Caki2 (cell line): ENCODE measurements around the gene TSPYL6. TPM values are rescaled to one million over a fixed set of nuclear protein-coding genes. Genes with fewer than 3 reads are reported as not detected.

ENCODE experiments used
- DNase-seq: peaks from one replicate; pipeline ENCODE4 v3.0.0-alpha.2; 2015; ENCODE audit warnings: low read depth
- in situ Hi-C: cut with HindIII; loops from 2 replicates; pipeline ENCODE4 v1.10.0; 2016; ENCODE audit warnings: low sequenced_read_pairs, low pct_unique_long_range_greater_than_20kb, mixed read lengths
- total RNA-seq: library from RNA; depleted of rRNA; stranded (reverse); fragments of >200 nt; shearing (Covaris generic); gene quantifications from 2 replicates; pipeline ENCODE4 v1.2.3, GENCODE V29; 2014; ENCODE audit warnings: low replicate concordance

Gene TSPYL6
- total RNA-seq, 1 experiment from 2014 or later = not detected

GRCh38 chr2:54260241-54260595 is 4.2 kb upstream of the TSPYL6 start:
- no peak for DNase-seq
- in situ Hi-C loops = no loop called here

- no peak for DNase-seq
- in situ Hi-C loops = no loop called here
These were observed 3.6 kb upstream of the TSPYL6 start for GRCh38 chr2:54259413-54260240.

GRCh38 chr2:54258166-54258565 is 2.1 kb upstream of the TSPYL6 start:
- in situ Hi-C loops = no loop called here

GRCh38 chr2:54255230-54256090 is 569 bp downstream of the TSPYL6 start:
- in situ Hi-C loops = no loop called here
- DNase-seq = no peak

More at GRCh38 chr2:54258166-54258565, 2.1 kb upstream of the TSPYL6 start:
- DNase-seq = no peak

GRCh38 chr2:54254180-54254579 is 1.8 kb downstream of the TSPYL6 start:
- no peak for DNase-seq
- in situ Hi-C loops = no loop called here

- in situ Hi-C loops = no loop called here
- DNase-seq = no peak
These were observed 6.4 kb downstream of the TSPYL6 start for GRCh38 chr2:54249629-54250028.

GRCh38 chr2:54247115-54247514 is 8.9 kb downstream of the TSPYL6 start:
- no peak for DNase-seq
- in situ Hi-C loops = no loop called here

GRCh38 chr2:54240515-54241469 is 15.2 kb downstream of the TSPYL6 start:
- no peak for DNase-seq
- in situ Hi-C loops = no loop called here

GRCh38 chr2:54239427-54239826 is 16.6 kb downstream of the TSPYL6 start:
- in situ Hi-C loops = no loop called here
- no peak for DNase-seq

GRCh38 chr2:54237428-54237827 is 18.6 kb downstream of the TSPYL6 start:
- in situ Hi-C loops = no loop called here
- no peak for DNase-seq

GRCh38 chr2:54233832-54234649 is 22.0 kb downstream of the TSPYL6 start:
- DNase-seq = no peak
- in situ Hi-C loops = no loop called here

- in situ Hi-C loops = no loop called here
- DNase-seq = no peak
These were observed 27.1 kb downstream of the TSPYL6 start for GRCh38 chr2:54228945-54229344.

- in situ Hi-C loops = no loop called here
- no peak for DNase-seq
These were observed 28.2 kb downstream of the TSPYL6 start for GRCh38 chr2:54227798-54228197.

GRCh38 chr2:54226260-54226659 is 29.8 kb downstream of the TSPYL6 start:
- DNase-seq = no peak
- in situ Hi-C loops = no loop called here

GRCh38 chr2:54224997-54225396 is 31.0 kb downstream of the TSPYL6 start:
- in situ Hi-C loops = no loop called here
- DNase-seq = no peak

- in situ Hi-C loops = no loop called here
- DNase-seq = no peak
These were observed 42.9 kb downstream of the TSPYL6 start for GRCh38 chr2:54213082-54213481.

- peak; percentile 35 for DNase-seq
- in situ Hi-C loops = no loop called here
These were observed 43.6 kb downstream of the TSPYL6 start for GRCh38 chr2:54212456-54212855.

- in situ Hi-C loops = no loop called here
- no peak for DNase-seq
These were observed 46.6 kb downstream of the TSPYL6 start for GRCh38 chr2:54209379-54209778.
